Mesendoderm (in vitro differentiated cells): ENCODE measurements around the gene FHOD1.

Source experiments
- DNase-seq: peaks from one replicate; pipeline ENCODE4 v3.0.0; 2013
- H2AK5ac ChIP-seq: 2 replicates; pipeline ENCODE4 v1.6.1; 2013; ENCODE audit warnings: low read length, inconsistent platforms
- H2BK120ac ChIP-seq: 2 replicates; pipeline ENCODE4 v1.6.1; 2013; ENCODE audit warnings: low read depth, mild to moderate bottlenecking, low read length, moderate library complexity, mixed read lengths
- H2BK15ac ChIP-seq: replicated peaks from 2 replicates; pipeline ENCODE4 v1.6.1; 2013; ENCODE audit warnings: low read depth, mild to moderate bottlenecking, moderate library complexity
- H2BK5ac ChIP-seq: 2 replicates; pipeline ENCODE4 v1.6.1; 2013; ENCODE audit warnings: low read length, inconsistent platforms
- H3K18ac ChIP-seq: 2 replicates; pipeline ENCODE4 v1.6.1; 2013; ENCODE audit warnings: mild to moderate bottlenecking, low read length, mixed read lengths
- H3K23ac ChIP-seq: one replicate; pipeline ENCODE4 v1.6.1; 2013; ENCODE audit warnings: low read length
- H3K27ac ChIP-seq: 2 replicates; pipeline ENCODE4 v1.5.1; 2013; ENCODE audit warnings: low read depth, mild to moderate bottlenecking, inconsistent platforms, low read length, moderate library complexity
- H3K27me3 ChIP-seq: 2 replicates; pipeline ENCODE4 v1.6.1; 2013; ENCODE audit warnings: low read length, control low read depth, mild to moderate bottlenecking, inconsistent platforms; ENCODE audit not compliant: insufficient read depth, poor library complexity
- H3K36me3 ChIP-seq: 2 replicates; pipeline ENCODE4 v1.6.1; 2013; ENCODE audit warnings: low read length, inconsistent platforms; ENCODE audit not compliant: control insufficient read depth, insufficient read depth
- H3K4ac ChIP-seq: one replicate; pipeline ENCODE4 v1.6.1; 2013; ENCODE audit warnings: low read depth, mild to moderate bottlenecking, low read length, moderate library complexity
- H3K4me1 ChIP-seq: 2 replicates; pipeline ENCODE4 v1.6.1; 2013; ENCODE audit warnings: low read depth, low read length, inconsistent platforms; ENCODE audit not compliant: control insufficient read depth
- H3K4me2 ChIP-seq: 2 replicates; pipeline ENCODE4 v1.6.1; 2013; ENCODE audit warnings: low read length
- H3K4me3 ChIP-seq: 2 replicates; pipeline ENCODE4 v1.5.1; 2013; ENCODE audit warnings: mild to moderate bottlenecking, low read length
- H3K56ac ChIP-seq: one replicate; pipeline ENCODE4 v1.6.1; 2013; ENCODE audit warnings: low read length
- H3K79me1 ChIP-seq: 2 replicates; pipeline ENCODE4 v1.6.1; 2013; ENCODE audit warnings: low read length, inconsistent platforms
- H3K79me2 ChIP-seq: 2 replicates; pipeline ENCODE4 v1.6.1; 2013; ENCODE audit warnings: mild to moderate bottlenecking, low read length; ENCODE audit not compliant: control insufficient read depth, insufficient read depth
- H3K9ac ChIP-seq: 2 replicates; pipeline ENCODE4 v1.6.1; 2013; ENCODE audit warnings: low read length, inconsistent platforms
- H4K5ac ChIP-seq: one replicate; pipeline ENCODE4 v1.6.1; 2013; ENCODE audit warnings: low read length
- H4K8ac ChIP-seq: one replicate; pipeline ENCODE4 v1.6.1; 2013; ENCODE audit warnings: low read depth, mild to moderate bottlenecking, control low read depth, low read length, moderate library complexity
- WGBS: extraction: QIAGEN DNeasy Blood & Tissue Kit; methylation state at CpG from one replicate; pipeline ENCODE4 v1.1.7; 2013; ENCODE audit warnings: low lambda C conversion rate, missing lambda C conversion rate; ENCODE audit not compliant: insufficient coverage; ENCODE audit errors: extremely low coverage; 5-methylcytosine and 5-hydroxymethylcytosine counted together

The FHOD1 gene

GRCh38 chr16:67201411-67202345 is 45.6 kb downstream of the FHOD1 start:
- Histone ChIP-seq H3K4me1 (no peaks in the 10 kb centered on the region), H3K27me3 (no peaks in the 10 kb centered on the region), H3K79me2 (no peaks in the 10 kb centered on the region), H2BK5ac (no peak overlapping the region), H3K4me2 (no peak overlapping the region), H2AK5ac (no peak overlapping the region), H3K9ac (no peak overlapping the region), H3K36me3 (peaks cover 9% of the 10 kb centered on the region), H2BK120ac (no peak overlapping the region), H3K27ac (no peak overlapping the region), H3K23ac (no peak overlapping the region), H2BK15ac (no peak overlapping the region), H4K5ac (no peak overlapping the region), H3K4ac (no peak overlapping the region), H4K8ac (no peak overlapping the region), H3K56ac (no peak overlapping the region), H3K18ac (no peak overlapping the region), H3K79me1 (no peaks in the 10 kb centered on the region), H3K4me3 (no peak overlapping the region)
- no peak for DNase-seq
- no CpG with 5 or more reads among the region's 40 CpGs for WGBS

- Histone ChIP-seq H2AK5ac (no peak overlapping the region), H3K23ac (no peak overlapping the region), H3K36me3 (peaks cover 19% of the 10 kb centered on the region), H3K56ac (peak overlapping the region; percentile 30), H4K8ac (no peak overlapping the region), H3K18ac (no peak overlapping the region), H3K27me3 (no peaks in the 10 kb centered on the region), H2BK5ac (no peak overlapping the region), H3K79me1 (no peaks in the 10 kb centered on the region), H3K4me2 (no peak overlapping the region), H4K5ac (no peak overlapping the region), H3K27ac (no peak overlapping the region), H3K4ac (no peak overlapping the region), H2BK120ac (no peak overlapping the region), H3K4me1 (no peaks in the 10 kb centered on the region), H3K9ac (no peak overlapping the region), H3K4me3 (no peak overlapping the region), H2BK15ac (no peak overlapping the region), H3K79me2 (no peaks in the 10 kb centered on the region)
- WGBS, result no CpG with 5 or more reads among the region's 8 CpGs
- DNase-seq, result no peak
These were observed 46.8 kb downstream of the FHOD1 start for GRCh38 chr16:67200491-67200890.

- no CpG with 5 or more reads among the region's 22 CpGs for WGBS
- Histone ChIP-seq H3K4me1 (no peaks in the 10 kb centered on the region), H3K23ac (no peak overlapping the region), H3K9ac (peak overlapping the region; percentile 62), H3K27me3 (no peaks in the 10 kb centered on the region), H2AK5ac (no peak overlapping the region), H2BK15ac (no peak overlapping the region), H3K18ac (no peak overlapping the region), H3K36me3 (peaks cover 23% of the 10 kb centered on the region), H3K79me1 (peaks cover under 1% of the 10 kb centered on the region), H3K4me3 (peak overlapping the region; percentile 42), H2BK5ac (no peak overlapping the region), H3K4me2 (peak overlapping the region; percentile 53), H3K56ac (peak overlapping the region; percentile 81), H3K79me2 (no peaks in the 10 kb centered on the region), H2BK120ac (no peak overlapping the region), H4K8ac (no peak overlapping the region), H4K5ac (no peak overlapping the region), H3K27ac (no peak overlapping the region), H3K4ac (no peak overlapping the region)
- DNase-seq, result peak; percentile 61
These were observed 47.5 kb downstream of the FHOD1 start for GRCh38 chr16:67199808-67200198.

GRCh38 chr16:67199011-67199807 is 48.1 kb downstream of the FHOD1 start, which contains the start of gene ELMO3:
TSS of gene ELMO3 (plus strand) at chr16:67199131. CDS start at chr16:67199327, 196 bp downstream.
- H2BK120ac ChIP-seq, result no peak within 1 kb of the TSS
- H2BK5ac ChIP-seq, result no peak within 1 kb of the TSS
- H3K27ac ChIP-seq, result no peak within 1 kb of the TSS
- H3K27me3 ChIP-seq, result no peaks in the 10 kb centered on the region
- peak; percentile 90 for DNase-seq
- peak within 1 kb of the TSS; percentile 76 for H3K4me2 ChIP-seq
- no peak within 1 kb of the TSS for H3K18ac ChIP-seq
- peak within 1 kb of the TSS; percentile 72 for H3K9ac ChIP-seq
- no peak within 1 kb of the TSS for H4K8ac ChIP-seq
- peaks cover 3% of the 10 kb centered on the region for H3K79me2 ChIP-seq
- peak within 1 kb of the TSS; percentile 81 for H3K56ac ChIP-seq
- no peak within 1 kb of the TSS for H3K23ac ChIP-seq
- no CpG with 5 or more reads among the region's 61 CpGs for WGBS
- H3K4me3 ChIP-seq, result peak within 1 kb of the TSS; percentile 47
- no peak within 1 kb of the TSS for H2AK5ac ChIP-seq
- H3K36me3 ChIP-seq, result peaks cover 27% of the 10 kb centered on the region
- no peak within 1 kb of the TSS for H4K5ac ChIP-seq
- H3K79me1 ChIP-seq, result peaks cover 4% of the 10 kb centered on the region
- H3K4ac ChIP-seq, result no peak within 1 kb of the TSS
- no peaks in the 10 kb centered on the region for H3K4me1 ChIP-seq
- H2BK15ac ChIP-seq, result no peak within 1 kb of the TSS

- peak; percentile 63 for DNase-seq
- no peaks in the 10 kb centered on the region for H3K27me3 ChIP-seq
- H3K36me3 ChIP-seq, result peaks cover 27% of the 10 kb centered on the region
- no peak overlapping the region for H3K18ac ChIP-seq
- no peak overlapping the region for H2BK5ac ChIP-seq
- peaks cover under 1% of the 10 kb centered on the region for H3K4me1 ChIP-seq
- no peak overlapping the region for H3K9ac ChIP-seq
- H4K8ac ChIP-seq, result no peak overlapping the region
- no peak overlapping the region for H3K4me3 ChIP-seq
- no peak overlapping the region for H3K4ac ChIP-seq
- no peak overlapping the region for H2BK15ac ChIP-seq
- no peak overlapping the region for H2AK5ac ChIP-seq
- H3K4me2 ChIP-seq, result no peak overlapping the region
- H4K5ac ChIP-seq, result no peak overlapping the region
- WGBS, result no CpG with 5 or more reads among the region's 12 CpGs
- no peak overlapping the region for H2BK120ac ChIP-seq
- no peak overlapping the region for H3K27ac ChIP-seq
- no peak overlapping the region for H3K23ac ChIP-seq
- peaks cover 12% of the 10 kb centered on the region for H3K79me2 ChIP-seq
- no peak overlapping the region for H3K56ac ChIP-seq
- peaks cover 11% of the 10 kb centered on the region for H3K79me1 ChIP-seq
These were observed 49.0 kb downstream of the FHOD1 start for GRCh38 chr16:67198238-67198734.
